HepG2 (cell line): ENCODE measurements around the gene PIGR. TPM values are rescaled to one million over a fixed set of nuclear protein-coding genes. Genes with fewer than 3 reads are reported as not detected.

Source experiments
- ATAC-seq: fragments of 200-7000 bp; cut with Tn5 transposase; 3 replicates; pipeline ENCODE4 v1.9.1; 2020; ENCODE audit warnings: mild to moderate bottlenecking, moderate library complexity
- BruUV-seq: library from RNA; stranded (reverse); fragments of 400-500 nt; replicated peaks from 2 replicates; lab custom pipeline; 2021; lab: Mats Ljungman, UMichigan
- CTCF ChIA-PET: fragments of 300-600 bp; formaldehyde crosslinking; extraction: SDS; loops from one replicate; lab custom pipeline; 2021; ENCODE audit warnings: low total read pairs, inconsistent platforms, low intra/inter-chr PET ratio; lab: Yijun Ruan, JAX
- POLR2A ChIA-PET: fragments of 350-600 bp; sonication (Branson Sonifier 250); formaldehyde crosslinking; loops from one replicate; lab custom pipeline; 2020; ENCODE audit warnings: antibody characterized with exemption, inconsistent platforms; lab: Yijun Ruan, JAX
- DNase-seq: peaks from one replicate; pipeline ENCODE4 v3.0.0-alpha.2; 2015; ENCODE audit warnings: low spot score
- FAIRE-seq: peaks from 3 replicates; lab custom pipeline; 2011; peaks lifted over from hg19 to GRCh38; lab: Jason Lieb, UNC
- H2AFZ ChIP-seq: one replicate; pipeline ENCODE4 v1.6.1; 2011; ENCODE audit warnings: low read length, inconsistent platforms
- H3K27ac ChIP-seq: fragments of 300-600 bp; 3 replicates; pipeline ENCODE4 v1.8.0; 2011; ENCODE audit warnings: mixed run types, mild to moderate bottlenecking, mixed read lengths, low read length, inconsistent platforms; ENCODE audit not compliant: insufficient read depth; ENCODE audit errors: extremely low read length
- H3K27me3 ChIP-seq, 2 experiments: fragments of 200-600 bp in 1 of 2; 2 replicates in 1 of 2; 3 replicates in 1 of 2; pipeline versions ENCODE4 v1.6.0 to v1.8.0; 2011; ENCODE audit warnings: low read length in 2 of 2, mild to moderate bottlenecking in 2 of 2, moderate library complexity in 2 of 2, inconsistent platforms in 1 of 2; ENCODE audit not compliant: insufficient read depth in 2 of 2, control insufficient read depth in 1 of 2
- H3K36me3 ChIP-seq, 2 experiments: fragments of 200-600 bp in 1 of 2; replicated peaks in 1 of 2; 2 replicates in 1 of 2; 3 replicates in 1 of 2; pipeline versions ENCODE4 v1.5.1 to v1.8.0; 2011; ENCODE audit warnings: low read length in 2 of 2, inconsistent platforms in 1 of 2; ENCODE audit not compliant: insufficient read depth in 2 of 2, control insufficient read depth in 1 of 2
- H3K4me1 ChIP-seq: 2 replicates; pipeline ENCODE4 v1.5.1; 2012; ENCODE audit warnings: low read length, inconsistent platforms; ENCODE audit not compliant: insufficient read depth
- H3K4me2 ChIP-seq: 2 replicates; pipeline ENCODE4 v1.6.0; 2011; ENCODE audit warnings: low read depth, low read length, inconsistent platforms
- H3K4me3 ChIP-seq, 3 experiments: fragments of 200-600 bp in 1 of 3; sonication (generic), shearing (Covaris generic) in 1 of 3; replicated peaks in 1 of 3; 2 replicates each; pipeline ENCODE4 v1.5.1; 2011 to 2016; ENCODE audit warnings: low read length in 3 of 3, inconsistent platforms in 2 of 3, low read depth in 2 of 3, mild to moderate bottlenecking in 2 of 3, control low read depth in 1 of 3, mixed read lengths in 1 of 3; ENCODE audit not compliant: insufficient read depth in 1 of 3
- H3K79me2 ChIP-seq: one replicate; pipeline ENCODE4 v1.6.1; 2011; ENCODE audit warnings: low read length, inconsistent platforms; ENCODE audit not compliant: insufficient read depth
- H3K9ac ChIP-seq: 2 replicates; pipeline ENCODE4 v1.6.0; 2011; ENCODE audit warnings: mild to moderate bottlenecking, low read depth, low read length, inconsistent platforms; ENCODE audit not compliant: insufficient read depth
- H3K9me3 ChIP-seq: 2 replicates; pipeline ENCODE4 v1.5.1; 2012; ENCODE audit warnings: mild to moderate bottlenecking, low read length
- H4K20me1 ChIP-seq: 2 replicates; pipeline ENCODE4 v1.6.0; 2011; ENCODE audit warnings: inconsistent platforms, mild to moderate bottlenecking, low read length, moderate library complexity; ENCODE audit not compliant: insufficient read depth
- ATRX ChIP-seq: sonication (generic); formaldehyde crosslinking; IDR thresholded peaks from 2 replicates; pipeline ENCODE4 v1.4.0; 2020; ENCODE audit warnings: missing genetic modification reagents, borderline replicate concordance
- CHD2 ChIP-seq: IDR thresholded peaks from 2 replicates; pipeline ENCODE4 v1.6.1; 2011; ENCODE audit warnings: low read depth, low read length, improper control_type of control experiment
- FOXO1 ChIP-seq: sonication (generic); formaldehyde crosslinking; IDR thresholded peaks from 2 replicates; pipeline ENCODE4 v1.4.0; 2020; ENCODE audit warnings: missing genetic modification reagents
- HIVEP1 ChIP-seq: sonication (generic); formaldehyde crosslinking; IDR thresholded peaks from 2 replicates; pipeline ENCODE4 v1.4.0; 2020; ENCODE audit warnings: mild to moderate bottlenecking, missing genetic modification reagents
- HNRNPUL1 ChIP-seq: fragments of 200-400 bp; formaldehyde crosslinking; IDR thresholded peaks from 2 replicates; pipeline ENCODE4 v1.6.1; 2017; ENCODE audit warnings: low read depth, mild to moderate bottlenecking, low read length, moderate library complexity
- HOXA3 ChIP-seq: sonication (generic); formaldehyde crosslinking; IDR thresholded peaks from 2 replicates; pipeline ENCODE4 v1.5.0; 2020; ENCODE audit warnings: missing genetic modification reagents
- MAF1 ChIP-seq: sonication (generic); formaldehyde crosslinking; IDR thresholded peaks from 2 replicates; pipeline ENCODE4 v1.5.0; 2020; ENCODE audit warnings: missing genetic modification reagents, borderline replicate concordance
- NAIF1 ChIP-seq: sonication (generic); formaldehyde crosslinking; IDR thresholded peaks from 2 replicates; pipeline ENCODE4 v1.5.0; 2020; ENCODE audit warnings: mild to moderate bottlenecking, missing genetic modification reagents, borderline replicate concordance
- NFYC ChIP-seq: IDR thresholded peaks from 2 replicates; pipeline ENCODE4 v1.6.1; 2016; ENCODE audit warnings: missing genetic modification reagents, missing compliant biosample characterization
- PITX1 ChIP-seq: sonication (generic); formaldehyde crosslinking; IDR thresholded peaks from 2 replicates; pipeline ENCODE4 v1.5.1; 2020; ENCODE audit warnings: mild to moderate bottlenecking, missing genetic modification reagents
- RNF2 ChIP-seq: fragments of 450-650 bp; conservative IDR thresholded peaks from 2 replicates; pipeline ENCODE4 v1.6.1; 2016; ENCODE audit warnings: low read depth
- TGIF2 ChIP-seq: IDR thresholded peaks from 2 replicates; pipeline ENCODE4 v1.6.1; 2016; ENCODE audit warnings: control low read depth, missing compliant biosample characterization
- TOE1 ChIP-seq: sonication (generic); formaldehyde crosslinking; IDR thresholded peaks from 2 replicates; pipeline ENCODE4 v1.4.0; 2020; ENCODE audit warnings: mild to moderate bottlenecking, missing genetic modification reagents
- ZNF234 ChIP-seq: sonication (generic); formaldehyde crosslinking; conservative IDR thresholded peaks from 2 replicates; pipeline ENCODE4 v1.5.1; 2020; ENCODE audit warnings: mild to moderate bottlenecking, missing genetic modification reagents
- whole genome bisulfite sequencing: methylation state at CpG from one replicate; pipeline ENCODE4 v1.1.6; 2017; ENCODE audit warnings: low lambda C conversion rate; 5-methylcytosine and 5-hydroxymethylcytosine counted together
- in situ Hi-C: cut with HindIII; loops from 2 replicates; pipeline ENCODE4 v1.10.0; 2017; ENCODE audit warnings: low pct_unique_long_range_greater_than_20kb; ENCODE audit not compliant: extremely low pct_ligation_motif_present
- intact Hi-C: fragments of 100-400 bp; cut with micrococcal nuclease; formaldehyde crosslinking; loops from one replicate; pipeline ENCODE4 v1.10.0; 2022; ENCODE audit not compliant: unreplicated experiment
- polyA plus RNA-seq, 8 experiments: library from polyadenylated mRNA; depleted of rRNA in 3 of 8; stranded (reverse) in 7 of 8; unstranded in 1 of 8; fragments of >200 nt; fragmentation: Illumina TruSeq in 4 of 8; extraction: Trizol in 4 of 8; gene quantifications; 2 replicates each; pipeline versions ENCODE4 v1.2.1 to v1.2.3, GENCODE V29; 2011 to 2016; ENCODE audit warnings: low read depth in 4 of 8, missing spikeins in 1 of 8, mixed read lengths in 1 of 8; ENCODE audit not compliant: insufficient read depth in 1 of 8
- total RNA-seq, 5 experiments: library from RNA; depleted of rRNA; stranded (reverse); fragments of >200 nt; fragmentation: Illumina TruSeq; extraction: Trizol; gene quantifications; 2 replicates each; pipeline ENCODE4 v1.2.3, GENCODE V29; 2016; ENCODE audit warnings: low read depth in 1 of 5
- TF ChIP-seq, protein P1 (sequence below): fragments of 450-650 bp; IDR thresholded peaks from 2 replicates; pipeline ENCODE4 v1.6.1; 2017; ENCODE audit warnings: mild to moderate bottlenecking

The PIGR gene
- total and polyA plus RNA-seq, 2 of the 13 experiments (the other 11 are each of a cell fraction or from before 2014, with no cell fraction given), result not detected

DNA sequence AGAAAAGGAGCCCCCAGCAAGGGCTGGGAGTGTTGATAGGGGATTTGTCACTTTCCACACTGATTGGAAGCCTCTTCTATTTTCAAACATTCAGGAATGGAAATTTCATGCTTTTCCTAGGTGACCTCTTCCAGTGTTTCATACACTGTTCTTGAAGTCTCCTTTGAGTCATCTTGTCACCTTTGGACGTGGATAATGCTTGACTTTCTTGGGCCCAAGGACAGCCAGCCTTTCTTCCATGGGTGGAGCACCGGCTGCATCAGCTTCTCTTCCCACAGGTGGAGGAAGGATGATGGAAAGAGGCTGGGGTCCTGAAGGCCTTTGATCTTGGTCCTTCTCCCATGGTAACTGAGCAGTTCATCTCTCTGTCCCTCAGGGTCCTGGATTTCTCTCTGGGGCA lies 11.9 kb upstream of the PIGR start:
- Histone ChIP-seq H3K27ac (no peak overlapping the region), H3K36me3 (no peaks in the 10 kb centered on the region), H3K4me1 (peaks cover 77% of the 10 kb centered on the region), H2AFZ (no peak overlapping the region), H3K4me2 (no peak overlapping the region), H3K9ac (no peak overlapping the region), H4K20me1 (no peaks in the 10 kb centered on the region), H3K9me3 (no peaks in the 10 kb centered on the region), H3K79me2 (no peaks in the 10 kb centered on the region), H3K4me3 (no peak overlapping the region), H3K27me3 (peaks cover 0 to 1% of the 10 kb centered on the region in 2 experiments; a peak in 1 of 5 replicates)
- ChIA-PET POLR2A (no interaction called here), CTCF (no interaction called here)
- in situ Hi-C loops (no loop called here), intact Hi-C loops (no loop called here)
- WGBS, result 27% methylated on average over 2 of the region's 2 CpGs
- BruUV-seq, result no TSS peak
- TF ChIP-seq HNRNPUL1 (no peak), ATRX (CRISPR knock-in tag) (no peak), NAIF1 (CRISPR knock-in tag) (no peak), NFYC (CRISPR knock-in tag) (no peak), ZNF234 (CRISPR knock-in tag) (no peak), TGIF2 (CRISPR knock-in tag) (no peak), FOXO1 (CRISPR knock-in tag) (no peak), HIVEP1 (no peak), TOE1 (CRISPR knock-in tag) (no peak), RNF2 (no peak), MAF1 (CRISPR knock-in tag) (no peak), CHD2 (no peak), PITX1 (no peak), HOXA3 (CRISPR knock-in tag) (no peak)
- TF ChIP-seq, protein P1, sequence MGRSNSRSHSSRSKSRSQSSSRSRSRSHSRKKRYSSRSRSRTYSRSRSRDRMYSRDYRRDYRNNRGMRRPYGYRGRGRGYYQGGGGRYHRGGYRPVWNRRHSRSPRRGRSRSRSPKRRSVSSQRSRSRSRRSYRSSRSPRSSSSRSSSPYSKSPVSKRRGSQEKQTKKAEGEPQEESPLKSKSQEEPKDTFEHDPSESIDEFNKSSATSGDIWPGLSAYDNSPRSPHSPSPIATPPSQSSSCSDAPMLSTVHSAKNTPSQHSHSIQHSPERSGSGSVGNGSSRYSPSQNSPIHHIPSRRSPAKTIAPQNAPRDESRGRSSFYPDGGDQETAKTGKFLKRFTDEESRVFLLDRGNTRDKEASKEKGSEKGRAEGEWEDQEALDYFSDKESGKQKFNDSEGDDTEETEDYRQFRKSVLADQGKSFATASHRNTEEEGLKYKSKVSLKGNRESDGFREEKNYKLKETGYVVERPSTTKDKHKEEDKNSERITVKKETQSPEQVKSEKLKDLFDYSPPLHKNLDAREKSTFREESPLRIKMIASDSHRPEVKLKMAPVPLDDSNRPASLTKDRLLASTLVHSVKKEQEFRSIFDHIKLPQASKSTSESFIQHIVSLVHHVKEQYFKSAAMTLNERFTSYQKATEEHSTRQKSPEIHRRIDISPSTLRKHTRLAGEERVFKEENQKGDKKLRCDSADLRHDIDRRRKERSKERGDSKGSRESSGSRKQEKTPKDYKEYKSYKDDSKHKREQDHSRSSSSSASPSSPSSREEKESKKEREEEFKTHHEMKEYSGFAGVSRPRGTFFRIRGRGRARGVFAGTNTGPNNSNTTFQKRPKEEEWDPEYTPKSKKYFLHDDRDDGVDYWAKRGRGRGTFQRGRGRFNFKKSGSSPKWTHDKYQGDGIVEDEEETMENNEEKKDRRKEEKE, result no peak
- DNase-seq (no peak), ATAC-seq (no peak), FAIRE-seq (no peak)
